Peyer's patch (tissue), 4 donors: ENCODE measurements around the gene GNG5.

Experiments
- CTCF ChIP-seq, 6 experiments: fragments of 450-650 bp in 4 of 6; fragments of 200-600 bp in 2 of 6; sonication (generic) in 1 of 6; IDR thresholded peaks; one replicate each; pipeline ENCODE4 v1.5.1; 2017 to 2019; ENCODE audit warnings: antibody characterized with exemption in 6 of 6, mild to moderate bottlenecking in 3 of 6, moderate library complexity in 1 of 6
- POLR2A ChIP-seq, 2 donors: fragments of 450-650 bp; IDR thresholded peaks; one replicate each; pipeline ENCODE4 v1.5.1; 2017; ENCODE audit warnings: antibody characterized with exemption in 2 of 2, mild to moderate bottlenecking in 2 of 2, moderate library complexity in 2 of 2

GRCh38 chr1:84489766-84490165 lies 16.6 kb downstream of the GNG5 start:
- TF ChIP-seq CTCF (IDR thresholded peaks at IDR 0.05) (no peak), POLR2A (IDR thresholded peaks at IDR 0.05) (no peak)
